Lung (tissue), 12 donors: Measurements from ENCODE around the gene MRGPRE. TPM values are rescaled to one million over a fixed set of nuclear protein-coding genes. Genes with fewer than 3 reads are reported as not detected.

Experiments used
- ATAC-seq: fragments of 200-7000 bp; cut with Tn5 transposase; one replicate; pipeline ENCODE4 v1.9.1; 2020; ENCODE audit warnings: moderate number of reproducible peaks; ENCODE audit not compliant: insufficient read depth, low FRiP score
- DNase-seq, 3 donors: peaks; one replicate each; pipeline ENCODE4 v3.0.0-alpha.2; 2013 to 2017
- H3K27ac ChIP-seq, 2 donors: one replicate each; pipeline ENCODE4 v1.5.1; 2013; ENCODE audit warnings: mild to moderate bottlenecking in 2 of 2, moderate library complexity in 2 of 2, control low read depth in 1 of 2, inconsistent platforms in 1 of 2, low read depth in 1 of 2, low read length in 1 of 2
- H3K27me3 ChIP-seq, 3 donors: one replicate each; pipeline ENCODE4 v1.5.1; 2013; ENCODE audit warnings: low read length in 2 of 3; ENCODE audit not compliant: control insufficient read depth in 3 of 3, insufficient read depth in 3 of 3
- H3K36me3 ChIP-seq, 4 donors: one replicate each; pipeline ENCODE4 v1.5.1; 2013; ENCODE audit warnings: low read length in 4 of 4, mild to moderate bottlenecking in 1 of 4, moderate library complexity in 1 of 4; ENCODE audit not compliant: control insufficient read depth in 4 of 4, insufficient read depth in 4 of 4
- H3K4me1 ChIP-seq, 5 donors: one replicate each; pipeline ENCODE4 v1.5.1; 2013; ENCODE audit warnings: low read length in 5 of 5, mild to moderate bottlenecking in 2 of 5, moderate library complexity in 1 of 5; ENCODE audit not compliant: control insufficient read depth in 5 of 5, insufficient read depth in 5 of 5
- H3K4me3 ChIP-seq: one replicate; pipeline ENCODE4 v1.5.1; 2013; ENCODE audit warnings: mild to moderate bottlenecking, control low read depth, moderate library complexity
- H3K9ac ChIP-seq, 2 donors: one replicate each; pipeline ENCODE4 v1.5.1; 2013; ENCODE audit warnings: low read length in 2 of 2, control low read depth in 1 of 2; ENCODE audit not compliant: insufficient read depth in 1 of 2
- H3K9me3 ChIP-seq, 4 donors: one replicate each; pipeline ENCODE4 v1.5.1; 2013; ENCODE audit warnings: low read length in 3 of 4, mild to moderate bottlenecking in 1 of 4, moderate library complexity in 1 of 4; ENCODE audit not compliant: control insufficient read depth in 4 of 4, insufficient read depth in 3 of 4
- CTCF ChIP-seq: IDR thresholded peaks from 2 replicates; pipeline ENCODE4 v1.5.1; 2012; ENCODE audit warnings: mild to moderate bottlenecking; ENCODE audit errors: control extremely low read depth, extremely low read depth
- WGBS, 2 donors: extraction: QIAGEN DNeasy Blood & Tissue Kit; methylation state at CpG; one replicate each; pipeline ENCODE4 v1.1.7; 2013; 5-methylcytosine and 5-hydroxymethylcytosine counted together
- polyA plus RNA-seq, 2 donors: library from polyadenylated mRNA; stranded (reverse); fragments of 200-250 nt; gene quantifications; one replicate each; pipeline ENCODE4 v1.2.1, GENCODE V29; 2013
- total RNA-seq, 2 donors: library from RNA; depleted of rRNA in 1 of 2; stranded (reverse); fragments of >200 nt in 1 of 2; gene quantifications; one replicate each; pipeline ENCODE4 v1.2.1, GENCODE V29; 2014 to 2021
- donor health status: control.
- donor health status: control.
- donor health status: Bipolar disorder and iron deficiency.
- donor health status: healthy.
- donor health status: DM: yes; HTN: yes; CAD: no.

MRGPRE gene
- total and polyA plus RNA-seq, 4 donors: 0.03 to 0.18 (median 0.16) TPM; not detected in 1

GRCh38 chr11:3184732-3185347, 47.4 kb downstream of the MRGPRE start:
- Histone ChIP-seq H3K4me3 (no peak overlapping the region), H3K27ac (no peak overlapping the region), H3K9ac (no peak overlapping the region), H3K36me3 (no peaks in the 10 kb centered on the region), H3K4me1 (peaks cover 0 to 3% (median 0%) of the 10 kb centered on the region in 5 donors), H3K9me3 (no peaks in the 10 kb centered on the region), H3K27me3 (no peaks in the 10 kb centered on the region)
- no peak for TF ChIP-seq CTCF
- WGBS, 2 donors: 66 to 79% methylated on average over 11 of the region's 11 CpGs
- ATAC-seq: no peak
- DNase-seq: no peak

GRCh38 chr11:3183523-3183922, 48.7 kb downstream of the MRGPRE start:
- TF ChIP-seq CTCF: no peak
- Histone ChIP-seq H3K9me3 (no peaks in the 10 kb centered on the region), H3K4me3 (no peak overlapping the region), H3K4me1 (peaks cover 0 to 2% (median 0%) of the 10 kb centered on the region in 5 donors), H3K36me3 (no peaks in the 10 kb centered on the region), H3K9ac (no peak overlapping the region), H3K27ac (no peak overlapping the region), H3K27me3 (no peaks in the 10 kb centered on the region)
- ATAC-seq (no peak), DNase-seq (no peak)
- WGBS, 2 donors: 78 to 80% methylated on average over 6 of the region's 6 CpGs

GRCh38 chr11:3182462-3182852, 49.8 kb downstream of the MRGPRE start:
- TF ChIP-seq CTCF: no peak
- WGBS, 2 donors: 93 to 97% methylated on average over 4 of the region's 4 CpGs
- Histone ChIP-seq H3K27me3 (no peaks in the 10 kb centered on the region), H3K4me1 (peaks cover 0 to 2% (median 0%) of the 10 kb centered on the region in 5 donors), H3K4me3 (no peak overlapping the region), H3K27ac (no peak overlapping the region), H3K9ac (no peak overlapping the region), H3K36me3 (no peaks in the 10 kb centered on the region), H3K9me3 (no peaks in the 10 kb centered on the region)
- ATAC-seq (no peak), DNase-seq (no peak)
